SU-DHL-6 (cell line): ENCODE data around the gene HOXA5.

Source experiments
- EZH2phosphoT487 ChIP-seq: fragments of 200-600 bp; sonication (generic), shearing (Covaris generic); conservative IDR thresholded peaks from 2 replicates; pipeline ENCODE4 v1.6.1; 2018; ENCODE audit warnings: mild to moderate bottlenecking, antibody characterized with exemption, low read length, moderate library complexity, mixed read lengths
- TF ChIP-seq, protein P1 (sequence below): fragments of 200-600 bp; sonication (generic); IDR thresholded peaks from one replicate; pipeline ENCODE4 v1.5.1; 2017; ENCODE audit warnings: antibody characterized with exemption, mild to moderate bottlenecking, low read length, moderate library complexity; ENCODE audit not compliant: insufficient read depth, poor library complexity, severe bottlenecking

DNA sequence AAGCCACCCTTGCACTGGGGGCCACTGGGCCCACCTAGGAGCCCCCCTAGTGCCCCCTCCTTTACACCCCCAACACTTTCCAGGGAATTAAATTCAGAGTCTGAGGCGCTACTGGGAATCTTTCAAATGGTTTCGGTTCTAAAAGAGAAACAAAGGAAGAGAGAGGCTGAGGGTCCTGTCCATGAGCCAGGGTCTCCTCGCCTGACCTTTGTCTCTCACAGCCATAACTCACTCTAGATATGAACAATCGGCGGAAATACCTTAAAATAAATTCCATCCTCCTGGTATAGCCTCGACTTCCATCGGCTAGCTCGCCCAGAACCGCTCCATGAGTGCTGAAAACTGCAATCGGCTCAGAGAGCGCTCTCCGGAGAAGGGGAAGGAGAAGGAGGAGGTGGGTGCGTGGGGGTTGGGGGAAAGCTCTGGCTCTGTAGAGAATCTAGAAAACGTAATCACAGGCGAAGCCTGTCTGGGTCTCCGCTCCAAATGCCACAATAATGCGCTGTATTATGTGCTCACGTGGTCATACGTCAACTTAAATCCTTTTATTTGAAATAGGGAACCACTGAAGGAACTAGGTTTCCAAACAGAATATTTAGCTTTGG is 25.5 kb downstream of the HOXA5 start:
- TF ChIP-seq, protein P1, sequence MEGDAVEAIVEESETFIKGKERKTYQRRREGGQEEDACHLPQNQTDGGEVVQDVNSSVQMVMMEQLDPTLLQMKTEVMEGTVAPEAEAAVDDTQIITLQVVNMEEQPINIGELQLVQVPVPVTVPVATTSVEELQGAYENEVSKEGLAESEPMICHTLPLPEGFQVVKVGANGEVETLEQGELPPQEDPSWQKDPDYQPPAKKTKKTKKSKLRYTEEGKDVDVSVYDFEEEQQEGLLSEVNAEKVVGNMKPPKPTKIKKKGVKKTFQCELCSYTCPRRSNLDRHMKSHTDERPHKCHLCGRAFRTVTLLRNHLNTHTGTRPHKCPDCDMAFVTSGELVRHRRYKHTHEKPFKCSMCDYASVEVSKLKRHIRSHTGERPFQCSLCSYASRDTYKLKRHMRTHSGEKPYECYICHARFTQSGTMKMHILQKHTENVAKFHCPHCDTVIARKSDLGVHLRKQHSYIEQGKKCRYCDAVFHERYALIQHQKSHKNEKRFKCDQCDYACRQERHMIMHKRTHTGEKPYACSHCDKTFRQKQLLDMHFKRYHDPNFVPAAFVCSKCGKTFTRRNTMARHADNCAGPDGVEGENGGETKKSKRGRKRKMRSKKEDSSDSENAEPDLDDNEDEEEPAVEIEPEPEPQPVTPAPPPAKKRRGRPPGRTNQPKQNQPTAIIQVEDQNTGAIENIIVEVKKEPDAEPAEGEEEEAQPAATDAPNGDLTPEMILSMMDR: no peak
- TF ChIP-seq EZH2phosphoT487: no peak
